HEK293T (cell line): Measurements from ENCODE around the gene LSAMP.

ENCODE experiments used
- CTCF ChIA-PET: fragments of 350-600 bp; formaldehyde crosslinking; extraction: SDS; loops from one replicate; lab custom pipeline; 2021; ENCODE audit warnings: antibody characterized with exemption, inconsistent platforms; lab: Yijun Ruan, JAX
- POLR2A ChIA-PET: fragments of 350-600 bp; formaldehyde crosslinking; extraction: SDS; loops from one replicate; lab custom pipeline; 2020; ENCODE audit warnings: antibody characterized with exemption, inconsistent platforms; lab: Yijun Ruan, JAX
- DNase-seq: peaks from one replicate; pipeline ENCODE4 v3.0.0; 2012; ENCODE audit warnings: mixed read lengths; ENCODE audit errors: extremely low spot score
- ARNT ChIP-seq: fragments of 450-650 bp; IDR thresholded peaks from 2 replicates; pipeline ENCODE4 v1.6.1; 2017; ENCODE audit warnings: mild to moderate bottlenecking
- BHLHE40 ChIP-seq: fragments of 450-650 bp; IDR thresholded peaks from 2 replicates; pipeline ENCODE4 v1.6.1; 2016; ENCODE audit warnings: mild to moderate bottlenecking, moderate library complexity, borderline replicate concordance
- CTBP1 ChIP-seq: fragments of 450-650 bp; IDR thresholded peaks from 2 replicates; pipeline ENCODE4 v1.6.1; 2016; ENCODE audit warnings: borderline replicate concordance
- ELF4 ChIP-seq: fragments of 450-650 bp; IDR thresholded peaks from 2 replicates; pipeline ENCODE4 v1.6.1; 2017; ENCODE audit warnings: antibody characterized with exemption
- FOXA1 ChIP-seq: fragments of 450-650 bp; IDR thresholded peaks from 2 replicates; pipeline ENCODE4 v1.6.1; 2016; ENCODE audit warnings: mild to moderate bottlenecking
- FOXK2 ChIP-seq: fragments of 450-650 bp; IDR thresholded peaks from 2 replicates; pipeline ENCODE4 v1.6.1; 2016; ENCODE audit warnings: mild to moderate bottlenecking
- FOXM1 ChIP-seq: fragments of 450-650 bp; IDR thresholded peaks from 2 replicates; pipeline ENCODE4 v1.6.1; 2017; ENCODE audit warnings: mild to moderate bottlenecking, borderline replicate concordance
- HDGF ChIP-seq: fragments of 450-650 bp; IDR thresholded peaks from 2 replicates; pipeline ENCODE4 v1.6.1; 2017; ENCODE audit warnings: antibody characterized with exemption, borderline replicate concordance
- L3MBTL2 ChIP-seq: fragments of 450-650 bp; conservative IDR thresholded peaks from 2 replicates; pipeline ENCODE4 v1.6.1; 2016; ENCODE audit warnings: mild to moderate bottlenecking
- LEF1 ChIP-seq: fragments of 450-650 bp; IDR thresholded peaks from 2 replicates; pipeline ENCODE4 v1.6.1; 2017; ENCODE audit warnings: mild to moderate bottlenecking, borderline replicate concordance
- NFRKB ChIP-seq: fragments of 450-650 bp; IDR thresholded peaks from 2 replicates; pipeline ENCODE4 v1.6.1; 2016; ENCODE audit warnings: mild to moderate bottlenecking, moderate library complexity
- SP1 ChIP-seq: fragments of 450-650 bp; IDR thresholded peaks from 2 replicates; pipeline ENCODE4 v1.6.1; 2017
- SUZ12 ChIP-seq: fragments of 450-650 bp; IDR thresholded peaks from 2 replicates; pipeline ENCODE4 v1.6.1; 2016; ENCODE audit warnings: mild to moderate bottlenecking
- TARDBP ChIP-seq: fragments of 450-650 bp; IDR thresholded peaks from 2 replicates; pipeline ENCODE4 v1.6.1; 2016
- ZNF384 ChIP-seq: fragments of 450-650 bp; IDR thresholded peaks from 2 replicates; pipeline ENCODE4 v1.6.1; 2016
- TF ChIP-seq, protein P1 (sequence below): fragments of 450-650 bp; IDR thresholded peaks from 2 replicates; pipeline ENCODE4 v1.6.1; 2016

Gene LSAMP

DNA sequence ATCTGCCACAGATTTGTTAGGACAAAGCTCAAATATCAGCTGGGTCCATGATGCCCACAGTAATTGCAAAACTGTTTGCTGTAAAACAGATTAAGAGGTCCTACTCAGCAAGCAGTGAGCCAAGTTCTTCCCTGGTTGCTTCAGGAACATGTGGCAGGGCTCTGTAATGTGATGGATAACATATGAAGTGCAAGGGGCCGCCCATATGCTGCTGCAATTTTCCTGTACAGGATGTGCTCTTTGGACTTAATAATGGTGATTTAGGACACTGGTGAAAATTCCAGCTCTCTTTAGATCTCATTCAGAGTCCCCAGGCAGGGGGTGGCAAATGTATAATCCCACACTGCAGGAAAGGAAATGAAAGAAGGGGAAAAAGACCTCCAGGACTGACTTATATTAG, 289.4 kb downstream of the LSAMP start:
- no peak for DNase-seq
- TF ChIP-seq, protein P1, sequence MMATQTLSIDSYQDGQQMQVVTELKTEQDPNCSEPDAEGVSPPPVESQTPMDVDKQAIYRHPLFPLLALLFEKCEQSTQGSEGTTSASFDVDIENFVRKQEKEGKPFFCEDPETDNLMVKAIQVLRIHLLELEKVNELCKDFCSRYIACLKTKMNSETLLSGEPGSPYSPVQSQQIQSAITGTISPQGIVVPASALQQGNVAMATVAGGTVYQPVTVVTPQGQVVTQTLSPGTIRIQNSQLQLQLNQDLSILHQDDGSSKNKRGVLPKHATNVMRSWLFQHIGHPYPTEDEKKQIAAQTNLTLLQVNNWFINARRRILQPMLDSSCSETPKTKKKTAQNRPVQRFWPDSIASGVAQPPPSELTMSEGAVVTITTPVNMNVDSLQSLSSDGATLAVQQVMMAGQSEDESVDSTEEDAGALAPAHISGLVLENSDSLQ = no peak
- TF ChIP-seq NFRKB (no peak), CTBP1 (no peak), L3MBTL2 (no peak), FOXA1 (no peak)
- POLR2A ChIA-PET = no interaction called here
- CTCF ChIA-PET = no interaction called here

DNA sequence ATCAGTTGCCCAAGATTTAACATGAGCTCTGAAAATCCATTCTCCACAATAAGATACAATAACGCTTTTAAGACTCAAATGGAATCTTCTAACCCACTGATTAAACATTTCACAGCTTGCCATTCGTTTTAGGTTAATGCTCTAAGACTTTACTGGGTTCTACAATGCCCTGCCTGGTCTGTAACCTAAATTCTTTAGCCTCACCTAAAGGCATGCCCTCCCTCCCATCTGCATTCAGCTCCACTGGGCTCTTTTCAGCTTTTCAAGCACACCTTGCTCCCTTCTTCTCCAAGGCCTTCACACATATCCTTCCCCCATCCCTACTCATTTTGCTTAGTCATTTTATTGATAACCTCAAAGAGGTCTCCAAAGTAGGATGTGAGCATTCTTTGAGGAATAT, 290.9 kb downstream of the LSAMP start:
- DNase-seq = no peak

DNA sequence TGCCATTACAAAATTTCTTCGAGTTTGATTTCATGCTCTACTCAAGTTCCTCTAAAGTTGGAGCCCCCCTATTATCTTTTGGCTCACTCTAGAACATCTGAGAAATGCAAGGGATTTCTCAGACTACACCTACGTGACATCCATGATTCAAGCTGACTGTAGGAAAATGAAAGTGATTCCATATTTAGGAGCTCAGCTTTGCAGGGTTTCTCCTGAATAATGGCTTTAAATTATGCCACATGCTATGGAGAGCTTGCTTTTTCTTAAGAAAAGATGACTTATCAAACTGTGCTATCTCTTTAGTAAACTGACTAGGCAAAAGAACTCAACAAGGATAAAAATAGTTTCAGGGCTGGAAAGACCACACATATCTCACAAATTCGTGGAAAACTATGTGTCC, 292.1 kb downstream of the LSAMP start:
- no peak for DNase-seq
- TF ChIP-seq HDGF = no peak
- no peak for TF ChIP-seq TARDBP
- TF ChIP-seq ARNT = no peak
- no peak for TF ChIP-seq FOXM1
- TF ChIP-seq FOXA1 = no peak
- TF ChIP-seq SUZ12 = no peak
- TF ChIP-seq LEF1 = no peak
- TF ChIP-seq, protein P1 = no peak
- no peak for TF ChIP-seq NFRKB
- no peak for TF ChIP-seq ZNF384
- TF ChIP-seq CTBP1 = no peak
- TF ChIP-seq L3MBTL2 = no peak
- TF ChIP-seq SP1 = no peak
- no peak for TF ChIP-seq FOXK2
- TF ChIP-seq ELF4 = no peak
- TF ChIP-seq BHLHE40 = no peak
- ChIA-PET CTCF (interaction anchor here (0.5 to 0.6 kb wide), 2 partner anchors 152 to 256 kb away, joined by 3 read pairs; no protein-coding TSS in a partner anchor), POLR2A (no interaction called here)

More for the DNA sequence above, 290.9 kb downstream of the LSAMP start:
- ChIA-PET CTCF (no interaction called here), POLR2A (no interaction called here)
- no peak for TF ChIP-seq L3MBTL2
- TF ChIP-seq FOXM1 = no peak
- TF ChIP-seq, protein P1 = no peak
- TF ChIP-seq FOXK2 = no peak
- no peak for TF ChIP-seq BHLHE40
- no peak for TF ChIP-seq LEF1
- TF ChIP-seq HDGF = no peak
- no peak for TF ChIP-seq ZNF384
- TF ChIP-seq ARNT = no peak
- TF ChIP-seq SUZ12 = no peak
- no peak for TF ChIP-seq SP1
- no peak for TF ChIP-seq CTBP1
- no peak for TF ChIP-seq NFRKB

DNA sequence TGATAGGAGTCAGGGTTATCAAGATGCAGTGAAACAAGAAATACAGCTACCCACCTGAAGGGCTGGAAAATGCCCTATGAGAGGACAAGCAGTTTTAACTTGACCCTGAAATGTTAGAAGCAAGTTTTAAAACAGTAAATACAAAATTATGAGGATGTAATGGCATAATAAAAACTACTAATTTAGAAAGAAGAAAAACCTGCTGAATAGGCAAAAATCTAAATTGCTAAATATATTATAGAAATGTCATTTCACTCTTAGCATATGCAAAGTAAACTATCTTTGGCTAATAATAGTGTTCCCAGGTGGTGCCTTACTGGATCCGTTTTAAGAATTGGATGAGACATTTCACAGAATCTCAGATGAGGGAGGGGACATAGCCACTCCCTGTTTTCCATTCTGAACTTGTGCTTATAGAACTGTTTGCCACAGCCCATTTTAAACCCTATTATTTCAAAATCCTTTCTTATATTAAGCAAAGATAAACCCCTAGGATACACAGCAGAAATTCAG, 294.6 kb downstream of the LSAMP start:
- ChIA-PET POLR2A (no interaction called here), CTCF (no interaction called here)
- DNase-seq = no peak
- TF ChIP-seq LEF1 = no peak
- no peak for TF ChIP-seq NFRKB
- no peak for TF ChIP-seq FOXM1
- TF ChIP-seq HDGF = no peak
- no peak for TF ChIP-seq BHLHE40
- TF ChIP-seq ELF4 = no peak

DNA sequence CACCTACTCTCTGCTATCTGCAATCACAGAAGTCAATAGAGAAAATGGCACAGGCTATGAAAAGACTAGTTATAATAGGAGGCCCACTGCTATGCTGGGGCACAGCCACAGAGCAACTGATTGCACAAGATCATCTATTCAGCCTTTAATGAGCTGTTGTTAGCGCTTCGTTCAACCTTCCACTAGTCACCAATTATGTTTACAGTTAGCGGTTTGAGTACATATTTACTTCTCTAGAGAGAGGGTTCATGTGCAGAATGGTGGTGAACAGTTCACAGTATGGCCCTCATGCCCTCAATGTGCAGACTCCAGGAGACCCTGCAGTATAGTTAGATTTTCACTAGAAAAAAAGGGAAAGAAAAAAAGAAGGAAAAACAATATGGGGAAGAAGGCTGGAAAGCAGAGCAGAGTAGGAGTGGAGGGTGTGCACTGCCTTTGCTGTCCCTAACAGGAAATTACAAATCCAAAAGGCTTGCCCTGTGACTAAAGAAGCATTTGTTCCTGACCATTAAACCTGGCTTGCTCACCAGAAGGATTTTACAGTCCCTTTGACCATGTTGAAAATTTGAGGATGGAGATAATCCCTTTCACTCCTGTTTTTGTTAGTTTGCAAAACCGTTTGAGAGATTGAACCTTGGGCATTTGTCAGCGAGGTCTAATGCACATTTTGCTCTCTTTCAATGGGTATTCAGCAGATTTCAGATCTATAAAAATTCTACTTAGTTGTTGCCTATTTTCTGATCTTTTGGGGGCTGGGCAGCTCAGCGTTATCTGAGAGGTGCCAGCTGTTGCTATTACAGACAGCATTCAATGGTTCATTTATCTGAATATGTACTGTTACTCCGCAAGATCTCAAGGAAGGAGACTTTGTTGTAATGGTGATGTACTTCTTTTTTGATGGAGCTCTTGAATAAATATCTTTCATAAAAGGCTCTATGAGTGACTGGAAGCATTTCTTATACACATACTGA, 296.1 kb downstream of the LSAMP start:
- no peak for DNase-seq
- POLR2A ChIA-PET = no interaction called here
- CTCF ChIA-PET = no interaction called here
- no peak for TF ChIP-seq ZNF384
- TF ChIP-seq FOXK2 = no peak

DNA sequence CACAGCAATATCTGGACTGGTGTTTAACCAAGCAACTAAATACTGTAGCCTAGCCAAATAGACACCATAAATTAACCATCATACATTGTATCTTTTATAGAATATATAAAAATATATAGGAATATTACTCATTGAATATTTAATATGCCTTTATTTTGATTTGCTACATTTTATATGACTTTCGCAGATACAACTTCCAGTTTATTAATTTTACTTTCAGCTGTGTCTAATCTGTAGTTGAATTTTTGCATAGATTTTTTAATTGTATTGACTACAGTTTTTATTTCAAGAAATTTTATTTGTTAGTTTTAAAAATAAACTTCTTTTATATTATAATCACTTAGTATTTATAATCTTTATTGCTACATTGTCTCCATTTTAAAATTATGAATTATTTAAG, 299.7 kb downstream of the LSAMP start:
- TF ChIP-seq, protein P1 = no peak
- no peak for TF ChIP-seq TARDBP
- TF ChIP-seq BHLHE40 = no peak
- no peak for TF ChIP-seq SUZ12
- no peak for TF ChIP-seq LEF1
- no peak for TF ChIP-seq CTBP1
- no peak for TF ChIP-seq FOXA1
- no peak for TF ChIP-seq HDGF
- no peak for TF ChIP-seq ZNF384
- no peak for TF ChIP-seq SP1
- no peak for TF ChIP-seq ARNT
- TF ChIP-seq FOXK2 = no peak
- TF ChIP-seq L3MBTL2 = no peak
- TF ChIP-seq NFRKB = no peak
- no peak for TF ChIP-seq ELF4
- TF ChIP-seq FOXM1 = no peak
- CTCF ChIA-PET = interaction anchor here (0.7 kb wide), 1 partner anchor 9 kb away, joined by 3 read pairs; no protein-coding TSS in a partner anchor
- POLR2A ChIA-PET = no interaction called here
- DNase-seq = no peak
